ENCODE data around the gene YEATS2. TPM values are rescaled to one million over a fixed set of nuclear protein-coding genes. Genes with fewer than 3 reads are reported as not detected.

Gene YEATS2
- total RNA-seq, 1 donor from 2014 or later: 60.1 TPM

DNA sequence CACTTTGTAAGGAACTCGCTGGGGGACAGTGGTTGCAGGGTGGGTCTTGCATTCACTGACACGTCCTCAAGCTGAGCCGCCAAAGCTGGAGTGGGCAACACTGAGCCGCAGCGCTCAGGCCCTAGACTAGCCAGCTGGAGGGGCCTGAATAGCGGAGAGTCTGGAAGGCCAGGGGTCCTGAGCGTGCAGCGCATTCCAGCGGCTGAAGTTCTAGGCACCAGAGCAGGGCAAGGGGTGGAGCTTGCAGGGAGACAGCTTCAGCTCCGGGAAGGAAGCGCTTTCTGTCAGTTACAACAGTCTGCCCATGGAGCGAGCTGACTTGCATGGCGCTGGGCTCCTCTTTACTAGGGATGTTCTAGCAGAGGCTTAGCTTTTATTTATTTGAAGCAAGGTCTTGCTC is 125.0 kb downstream of the YEATS2 start:
- Mint-ChIP-seq H3K4me3 (ENCODE audit: low read depth) (no peak overlapping the region), H3K4me1 (ENCODE audit: low read depth) (peaks cover 10% of the 10 kb centered on the region), H3K27me3 (ENCODE audit: low read depth) (peaks cover 11% of the 10 kb centered on the region), H3K36me3 (ENCODE audit: low read depth) (peaks cover 3% of the 10 kb centered on the region), H3K9me3 (no peaks in the 10 kb centered on the region), H3K27ac (no peak overlapping the region)
- no peak for DNase-seq (ENCODE audit: low spot score)
- intact Hi-C loops (cut with micrococcal nuclease): no loop called here

- intact Hi-C loops (cut with micrococcal nuclease): loop anchor here (2.0 kb wide), 1 partner anchor 61 kb away; the partner anchor contains the start of gene PARL
- Mint-ChIP-seq H3K36me3 (ENCODE audit: low read depth) (peaks cover 3% of the 10 kb centered on the region), H3K9me3 (no peaks in the 10 kb centered on the region), H3K4me1 (ENCODE audit: low read depth) (peaks cover 10% of the 10 kb centered on the region), H3K4me3 (ENCODE audit: low read depth) (peak overlapping the region; percentile 78), H3K27me3 (ENCODE audit: low read depth) (peaks cover 11% of the 10 kb centered on the region), H3K27ac (no peak overlapping the region)
- no peak for DNase-seq (ENCODE audit: low spot score)
These were observed 126.4 kb downstream of the YEATS2 start for GRCh38 chr3:183823963-183824362.

DNA sequence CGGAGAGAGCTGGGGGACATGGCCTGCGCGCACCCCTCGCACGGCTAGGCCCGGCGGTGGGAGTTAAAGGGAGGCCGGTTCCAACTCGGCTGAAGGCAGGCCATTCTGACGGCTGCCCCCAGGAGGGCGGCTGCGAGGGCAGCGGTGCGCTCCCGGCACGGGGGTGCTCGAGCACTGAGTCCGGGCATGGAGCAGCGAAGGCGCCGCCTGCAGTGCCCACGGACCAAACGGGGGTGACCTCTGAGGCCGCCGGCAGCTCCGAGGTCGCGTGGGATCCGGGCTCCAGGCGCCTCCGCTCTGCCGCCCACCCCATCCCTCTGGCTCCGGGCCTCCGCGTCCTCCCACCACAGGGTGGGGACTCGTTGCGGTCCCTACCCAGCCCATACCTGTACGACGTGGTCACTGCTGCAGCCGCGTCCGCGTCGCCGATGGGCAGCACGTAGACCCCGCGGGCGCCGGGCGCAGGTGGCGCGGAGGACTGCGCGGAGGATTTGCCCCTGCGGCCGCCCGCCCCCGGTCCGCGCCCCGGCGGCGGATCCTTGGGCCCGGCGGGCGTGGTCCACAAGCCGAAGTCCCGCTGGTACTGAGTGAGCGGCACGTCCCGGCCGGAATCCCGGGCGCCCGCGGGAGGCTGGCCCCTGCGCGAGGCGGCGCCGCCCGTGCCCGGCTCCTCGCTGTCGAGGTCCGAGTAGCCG is 127.3 kb downstream of the YEATS2 start:
- no peaks in the 10 kb centered on the region for H3K9me3 Mint-ChIP-seq
- H3K4me3 Mint-ChIP-seq (ENCODE audit: low read depth): peak overlapping the region; percentile 78
- DNase-seq (ENCODE audit: low spot score): no peak
- intact Hi-C loops (cut with micrococcal nuclease): loop anchor here (2.0 kb wide), 1 partner anchor 60 kb away; the partner anchor contains the start of gene PARL
- H3K27me3 Mint-ChIP-seq (ENCODE audit: low read depth): peaks cover 11% of the 10 kb centered on the region
- peaks cover 10% of the 10 kb centered on the region for H3K4me1 Mint-ChIP-seq (ENCODE audit: low read depth)
- H3K36me3 Mint-ChIP-seq (ENCODE audit: low read depth): peaks cover 8% of the 10 kb centered on the region
- H3K27ac Mint-ChIP-seq: no peak overlapping the region

DNA sequence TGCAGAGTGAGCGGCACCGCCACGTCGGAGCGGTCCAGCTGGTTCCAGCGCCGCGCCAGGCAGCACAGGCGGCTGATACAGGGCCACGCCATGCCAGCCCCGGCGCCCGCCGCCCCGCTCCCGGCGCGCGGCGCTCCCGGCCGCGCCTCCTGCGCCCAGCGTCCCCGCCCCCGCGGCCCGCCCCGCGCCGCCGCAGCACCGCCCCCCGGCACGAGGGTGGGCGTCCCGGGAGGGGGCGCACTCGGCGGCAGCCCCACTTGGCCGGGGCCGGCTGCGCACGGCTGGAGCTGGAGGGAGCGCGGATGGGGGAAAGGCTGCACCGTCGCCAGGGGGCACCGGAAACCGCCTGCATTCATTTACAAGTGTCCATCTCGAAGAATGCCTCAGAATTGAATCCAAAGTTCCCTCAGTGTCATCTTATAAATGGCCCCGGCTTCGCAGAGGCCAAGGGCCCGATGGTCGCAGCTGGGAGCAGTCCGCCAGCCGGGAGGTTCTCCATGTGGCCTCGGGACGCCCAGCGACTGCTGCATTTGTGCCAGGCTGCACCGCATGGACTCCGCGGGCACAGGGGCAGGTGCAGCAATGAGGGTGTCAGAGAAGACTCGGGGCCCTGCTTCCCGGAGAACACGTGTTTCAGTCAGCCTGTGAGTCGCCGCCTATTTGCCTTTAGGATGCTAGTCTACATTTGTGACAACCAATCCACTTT is 128.0 kb downstream of the YEATS2 start, which contains the start of gene MAP6D1:
Gene MAP6D1, minus strand, starts transcription at position 122 of the 706 bp plus-strand sequence. Its CDS starts 30 bp downstream, at position 92.
- Mint-ChIP-seq H3K4me3 (ENCODE audit: low read depth) (peak within 1 kb of the TSS; percentile 78), H3K9me3 (no peaks in the 10 kb centered on the region), H3K27ac (no peak within 1 kb of the TSS), H3K4me1 (ENCODE audit: low read depth) (peaks cover 10% of the 10 kb centered on the region), H3K36me3 (ENCODE audit: low read depth) (peaks cover 14% of the 10 kb centered on the region), H3K27me3 (ENCODE audit: low read depth) (peaks cover 11% of the 10 kb centered on the region)
- DNase-seq (ENCODE audit: low spot score): peak; percentile 16
- intact Hi-C loops (cut with micrococcal nuclease): loop anchor here (2.0 kb wide), 1 partner anchor 59 kb away; the partner anchor contains the start of gene PARL

- intact Hi-C loops (cut with micrococcal nuclease): no loop called here
- Mint-ChIP-seq H3K27ac (no peak overlapping the region), H3K4me1 (ENCODE audit: low read depth) (peaks cover 10% of the 10 kb centered on the region), H3K4me3 (ENCODE audit: low read depth) (peak overlapping the region; percentile 60), H3K36me3 (ENCODE audit: low read depth) (peaks cover 15% of the 10 kb centered on the region), H3K9me3 (no peaks in the 10 kb centered on the region), H3K27me3 (ENCODE audit: low read depth) (peaks cover 11% of the 10 kb centered on the region)
- no peak for DNase-seq (ENCODE audit: low spot score)
These were observed 129.1 kb downstream of the YEATS2 start for GRCh38 chr3:183826448-183827250.

DNA sequence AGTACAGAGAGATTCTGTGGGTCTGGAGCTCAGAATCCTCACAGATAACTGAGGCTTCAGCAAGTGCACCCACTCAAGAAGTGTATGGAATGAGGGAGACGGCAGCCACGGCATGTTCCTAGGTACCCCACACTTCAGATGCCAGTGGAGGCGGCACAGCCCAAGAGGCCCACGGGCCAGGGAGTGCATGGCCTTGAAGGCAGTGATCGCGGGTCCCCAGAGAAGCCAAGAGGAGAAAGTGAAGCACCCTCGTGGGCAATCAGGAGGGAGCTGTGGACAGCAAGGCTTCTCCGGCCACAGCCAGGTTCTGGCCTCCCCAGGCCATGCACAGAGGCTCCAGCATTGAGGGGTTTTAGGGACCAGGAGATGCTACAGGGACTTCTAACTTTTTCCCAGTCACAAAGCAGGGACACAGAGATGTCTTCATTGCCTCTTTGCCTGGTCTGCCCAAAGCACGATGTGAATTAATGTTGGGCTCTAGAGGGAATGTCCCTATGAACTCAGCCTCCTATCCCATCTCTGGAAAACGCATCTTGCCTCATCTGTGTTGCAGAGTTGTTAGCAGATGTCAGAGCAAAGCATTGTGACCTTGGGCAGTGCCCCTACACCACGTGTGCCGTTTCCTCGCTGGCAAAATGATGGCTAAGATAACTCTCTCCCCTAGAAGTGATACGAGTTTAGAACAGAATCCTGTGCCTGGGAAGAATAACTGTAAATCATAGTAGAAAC is 130.4 kb downstream of the YEATS2 start:
- no peak for DNase-seq (ENCODE audit: low spot score)
- Mint-ChIP-seq H3K4me3 (ENCODE audit: low read depth) (no peak overlapping the region), H3K4me1 (ENCODE audit: low read depth) (peaks cover 10% of the 10 kb centered on the region), H3K9me3 (no peaks in the 10 kb centered on the region), H3K36me3 (ENCODE audit: low read depth) (peaks cover 22% of the 10 kb centered on the region), H3K27ac (no peak overlapping the region), H3K27me3 (ENCODE audit: low read depth) (peaks cover 8% of the 10 kb centered on the region)
- intact Hi-C loops (cut with micrococcal nuclease): no loop called here

DNA sequence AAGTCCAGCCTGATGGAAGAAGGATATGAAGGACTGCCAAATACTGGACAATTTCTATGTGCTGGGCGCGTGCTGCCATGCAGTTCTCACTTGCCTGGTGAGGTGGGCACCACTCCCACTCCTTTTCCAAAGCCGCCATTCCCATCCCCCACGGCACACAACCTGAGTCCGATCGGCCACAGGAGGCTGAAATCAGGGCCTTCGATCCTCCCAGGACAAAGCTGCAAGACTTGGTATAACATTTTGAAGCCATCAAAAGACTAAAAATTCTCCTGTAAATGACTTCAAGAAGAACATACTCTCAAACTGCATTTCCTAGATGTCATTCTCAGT is 130.9 kb downstream of the YEATS2 start:
- intact Hi-C loops (cut with micrococcal nuclease): no loop called here
- Mint-ChIP-seq H3K27ac (no peak overlapping the region), H3K4me3 (ENCODE audit: low read depth) (no peak overlapping the region), H3K36me3 (ENCODE audit: low read depth) (peaks cover 23% of the 10 kb centered on the region), H3K9me3 (no peaks in the 10 kb centered on the region), H3K27me3 (ENCODE audit: low read depth) (peaks cover 8% of the 10 kb centered on the region), H3K4me1 (ENCODE audit: low read depth) (peaks cover 10% of the 10 kb centered on the region)
- no peak for DNase-seq (ENCODE audit: low spot score)

- intact Hi-C loops (cut with micrococcal nuclease): no loop called here
- H3K4me1 Mint-ChIP-seq (ENCODE audit: low read depth): peaks cover under 1% of the 10 kb centered on the region
- no peak for DNase-seq (ENCODE audit: low spot score)
- H3K36me3 Mint-ChIP-seq (ENCODE audit: low read depth): peaks cover 30% of the 10 kb centered on the region
- no peaks in the 10 kb centered on the region for H3K9me3 Mint-ChIP-seq
- H3K27ac Mint-ChIP-seq: no peak overlapping the region
- no peak overlapping the region for H3K4me3 Mint-ChIP-seq (ENCODE audit: low read depth)
- H3K27me3 Mint-ChIP-seq (ENCODE audit: low read depth): no peaks in the 10 kb centered on the region
These were observed 131.9 kb downstream of the YEATS2 start for GRCh38 chr3:183829466-183829865.

GRCh38 chr3:183830187-183830586 is 132.6 kb downstream of the YEATS2 start:
- Mint-ChIP-seq H3K4me1 (ENCODE audit: low read depth) (no peaks in the 10 kb centered on the region), H3K36me3 (ENCODE audit: low read depth) (peaks cover 30% of the 10 kb centered on the region), H3K27me3 (ENCODE audit: low read depth) (no peaks in the 10 kb centered on the region), H3K9me3 (no peaks in the 10 kb centered on the region), H3K4me3 (ENCODE audit: low read depth) (no peak overlapping the region), H3K27ac (no peak overlapping the region)
- no peak for DNase-seq (ENCODE audit: low spot score)
- intact Hi-C loops (cut with micrococcal nuclease): no loop called here

- H3K4me1 Mint-ChIP-seq (ENCODE audit: low read depth): no peaks in the 10 kb centered on the region
- H3K36me3 Mint-ChIP-seq (ENCODE audit: low read depth): peaks cover 38% of the 10 kb centered on the region
- no peaks in the 10 kb centered on the region for H3K9me3 Mint-ChIP-seq
- H3K27ac Mint-ChIP-seq: no peak overlapping the region
- no peaks in the 10 kb centered on the region for H3K27me3 Mint-ChIP-seq (ENCODE audit: low read depth)
- no peak overlapping the region for H3K4me3 Mint-ChIP-seq (ENCODE audit: low read depth)
- no peak for DNase-seq (ENCODE audit: low spot score)
- intact Hi-C loops (cut with micrococcal nuclease): no loop called here
These were observed 135.9 kb downstream of the YEATS2 start for GRCh38 chr3:183833516-183833915.

DNA sequence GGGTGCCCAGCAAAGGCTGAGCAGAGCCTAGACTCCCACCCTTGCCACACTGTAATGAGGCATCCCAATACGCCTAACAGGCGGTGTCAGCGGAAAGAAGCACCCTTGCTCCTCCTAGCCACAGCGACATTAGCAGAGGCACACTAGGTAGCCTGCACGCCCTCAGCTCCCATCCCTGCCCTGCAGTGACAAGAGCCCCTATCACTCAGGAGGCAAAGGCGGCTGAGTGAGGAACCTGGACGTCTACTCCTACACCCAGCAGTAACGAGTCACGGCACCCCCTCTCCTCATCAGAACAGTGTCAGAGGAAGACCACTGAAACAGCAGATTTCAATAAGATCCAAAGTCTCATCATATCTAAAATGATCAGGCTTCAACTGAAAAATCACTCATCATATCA is 139.8 kb downstream of the YEATS2 start:
- Mint-ChIP-seq H3K27ac (no peak overlapping the region), H3K36me3 (ENCODE audit: low read depth) (peaks cover 55% of the 10 kb centered on the region), H3K4me3 (ENCODE audit: low read depth) (no peak overlapping the region), H3K27me3 (ENCODE audit: low read depth) (no peaks in the 10 kb centered on the region), H3K4me1 (ENCODE audit: low read depth) (no peaks in the 10 kb centered on the region), H3K9me3 (no peaks in the 10 kb centered on the region)
- no peak for DNase-seq (ENCODE audit: low spot score)
- intact Hi-C loops (cut with micrococcal nuclease): no loop called here

- H3K9me3 Mint-ChIP-seq: no peaks in the 10 kb centered on the region
These were observed 140.3 kb downstream of the YEATS2 start for GRCh38 chr3:183837894-183838293.

More at GRCh38 chr3:183837894-183838293, 140.3 kb downstream of the YEATS2 start:
- no peaks in the 10 kb centered on the region for H3K27me3 Mint-ChIP-seq (ENCODE audit: low read depth)
- no peak for DNase-seq (ENCODE audit: low spot score)
- no peak overlapping the region for H3K27ac Mint-ChIP-seq
- no peak overlapping the region for H3K4me3 Mint-ChIP-seq (ENCODE audit: low read depth)
- intact Hi-C loops (cut with micrococcal nuclease): no loop called here
- no peaks in the 10 kb centered on the region for H3K4me1 Mint-ChIP-seq (ENCODE audit: low read depth)
- peaks cover 51% of the 10 kb centered on the region for H3K36me3 Mint-ChIP-seq (ENCODE audit: low read depth)

Measured in activated T-helper 2 cell treated with anti-CD3 and anti-CD28 coated beads, Interferon-gamma antibody, Interleukin-2, Interleukin-4, amounts not matched to agents 10 μg/mL and 5 μg/mL and 100 μg/mL, durations not matched to agents 14 hours and 24 hours and 36 hours (primary cell).